ENCODE results near the gene MNT.
"Not testable (repeated sequence)": the region's sequence is repeated elsewhere in the genome, so short reads cannot be mapped to it uniquely, and the experiment has no call there.

The MNT gene, protein sequence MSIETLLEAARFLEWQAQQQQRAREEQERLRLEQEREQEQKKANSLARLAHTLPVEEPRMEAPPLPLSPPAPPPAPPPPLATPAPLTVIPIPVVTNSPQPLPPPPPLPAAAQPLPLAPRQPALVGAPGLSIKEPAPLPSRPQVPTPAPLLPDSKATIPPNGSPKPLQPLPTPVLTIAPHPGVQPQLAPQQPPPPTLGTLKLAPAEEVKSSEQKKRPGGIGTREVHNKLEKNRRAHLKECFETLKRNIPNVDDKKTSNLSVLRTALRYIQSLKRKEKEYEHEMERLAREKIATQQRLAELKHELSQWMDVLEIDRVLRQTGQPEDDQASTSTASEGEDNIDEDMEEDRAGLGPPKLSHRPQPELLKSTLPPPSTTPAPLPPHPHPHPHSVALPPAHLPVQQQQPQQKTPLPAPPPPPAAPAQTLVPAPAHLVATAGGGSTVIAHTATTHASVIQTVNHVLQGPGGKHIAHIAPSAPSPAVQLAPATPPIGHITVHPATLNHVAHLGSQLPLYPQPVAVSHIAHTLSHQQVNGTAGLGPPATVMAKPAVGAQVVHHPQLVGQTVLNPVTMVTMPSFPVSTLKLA

DNA sequence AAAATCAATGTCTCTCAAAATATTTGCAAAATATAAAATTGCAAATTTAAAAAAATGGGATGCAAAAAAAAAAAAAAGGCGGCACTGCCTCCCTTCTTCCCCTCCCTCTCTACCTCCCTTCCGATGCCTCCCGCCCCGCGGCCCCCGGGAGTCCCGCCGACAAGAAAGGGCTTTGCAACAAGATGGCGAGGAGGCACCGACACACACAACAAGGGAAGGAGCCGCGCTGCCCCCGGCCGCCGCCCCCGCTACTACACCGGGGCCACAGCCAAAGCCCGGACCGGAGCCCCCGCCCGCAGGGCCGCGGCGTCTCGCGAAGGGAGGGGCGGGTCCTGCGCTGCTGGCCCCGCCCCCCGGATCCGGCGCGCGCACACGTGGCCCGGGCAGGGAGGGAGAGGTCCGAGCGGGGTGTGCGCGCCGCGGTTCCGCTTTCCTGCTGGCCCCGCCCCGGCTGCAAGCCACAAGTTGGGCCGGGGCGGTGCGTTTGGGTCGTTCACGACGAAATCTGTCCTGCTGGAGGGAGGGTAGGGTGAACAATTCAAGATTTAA lies at the start of gene MNT:
Gene MNT, minus strand, starts transcription at position 184 of the 549 bp plus-strand sequence. CDS start 348 bp downstream, outside the sequence.
- DNase-seq (ENCODE audit: insufficient read length, low spot score), result peak; percentile 84
- FAIRE-seq, result no peak

DNA sequence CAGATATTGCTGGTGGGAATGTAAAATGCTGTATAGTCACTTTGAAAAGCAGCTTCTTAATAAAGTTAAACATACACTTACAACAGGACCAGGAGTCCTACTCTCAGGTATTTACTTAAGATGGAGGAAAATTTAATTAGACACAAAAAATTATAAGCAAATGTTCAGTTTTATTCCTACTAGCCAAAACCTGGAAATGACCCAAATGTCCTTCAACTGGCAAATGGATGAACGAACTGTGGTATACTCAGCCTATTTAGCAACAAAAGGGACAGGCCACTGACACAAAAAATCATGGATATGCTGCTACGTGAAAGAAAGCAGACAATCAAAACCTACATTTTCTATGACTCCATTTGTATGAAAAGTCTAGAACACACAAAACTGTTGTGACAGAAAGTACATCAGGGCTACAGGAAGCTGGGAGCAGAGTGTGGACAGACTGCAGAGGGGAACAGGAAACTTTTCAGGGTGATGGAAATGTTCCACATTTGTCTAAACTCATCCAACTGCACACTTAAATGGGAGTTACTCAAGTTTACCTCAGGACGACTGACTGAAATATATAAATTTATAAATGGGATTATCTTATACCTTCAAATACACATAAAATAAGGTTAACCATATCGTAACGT lies 49.3 kb upstream of the MNT start:
- FAIRE-seq (peak; percentile 52), DNase-seq (ENCODE audit: insufficient read length, low spot score) (no peak)
- TF ChIP-seq POLR2A (IDR thresholded peaks at IDR 0.05; ENCODE audit: low read depth, low read length), result no peak

More for the DNA sequence above, at the start of gene MNT:
- 0 out of 2 replicates have a peak, but pooled peaks have one; percentile 30 for TF ChIP-seq POLR2A (IDR thresholded peaks at IDR 0.05; ENCODE audit: low read depth, low read length)

DNA sequence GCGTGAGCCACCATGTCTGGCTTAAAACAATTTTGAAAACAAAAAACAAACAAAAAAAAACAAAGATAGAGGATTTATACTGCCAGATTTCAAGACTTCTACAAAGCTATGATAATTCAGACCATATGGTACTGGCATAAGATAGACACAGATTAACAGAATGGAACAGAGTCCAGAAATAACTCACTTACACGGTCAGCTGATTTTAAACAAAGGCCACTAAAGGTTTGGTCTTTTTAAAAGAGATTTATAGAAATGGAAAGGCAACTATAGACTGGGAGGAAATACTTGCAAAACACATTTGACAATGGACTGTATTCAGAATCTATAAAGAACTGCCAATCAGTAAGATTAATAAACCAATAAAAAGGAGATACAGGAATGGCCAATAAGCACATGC lies 48.6 kb upstream of the MNT start:
- no peak for DNase-seq (ENCODE audit: insufficient read length, low spot score)
- TF ChIP-seq POLR2A (IDR thresholded peaks at IDR 0.05; ENCODE audit: low read depth, low read length), result no peak
- FAIRE-seq, result no peak

DNA sequence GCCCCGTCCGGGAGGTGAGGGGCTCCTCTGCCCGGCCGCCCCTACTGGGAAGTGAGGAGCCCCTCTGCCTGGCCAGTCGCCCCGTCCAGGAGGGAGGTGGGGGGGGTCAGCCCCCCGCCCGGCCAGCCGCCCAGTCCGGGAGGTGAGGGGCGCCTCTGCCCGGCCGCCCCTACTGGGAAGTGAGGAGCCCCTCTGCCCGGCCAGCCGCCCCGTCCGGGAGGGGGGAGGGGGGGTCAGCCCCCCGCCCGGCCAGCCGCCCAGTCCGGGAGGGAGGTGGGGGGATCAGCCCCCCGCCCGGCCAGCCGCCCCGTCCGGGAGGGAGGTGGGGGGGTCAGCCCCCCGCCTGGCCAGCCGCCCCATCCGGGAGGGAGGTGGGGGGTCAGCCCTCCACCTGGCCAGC lies 46.6 kb upstream of the MNT start:
- not testable (repeated sequence) for DNase-seq (ENCODE audit: insufficient read length, low spot score); FAIRE-seq

DNA sequence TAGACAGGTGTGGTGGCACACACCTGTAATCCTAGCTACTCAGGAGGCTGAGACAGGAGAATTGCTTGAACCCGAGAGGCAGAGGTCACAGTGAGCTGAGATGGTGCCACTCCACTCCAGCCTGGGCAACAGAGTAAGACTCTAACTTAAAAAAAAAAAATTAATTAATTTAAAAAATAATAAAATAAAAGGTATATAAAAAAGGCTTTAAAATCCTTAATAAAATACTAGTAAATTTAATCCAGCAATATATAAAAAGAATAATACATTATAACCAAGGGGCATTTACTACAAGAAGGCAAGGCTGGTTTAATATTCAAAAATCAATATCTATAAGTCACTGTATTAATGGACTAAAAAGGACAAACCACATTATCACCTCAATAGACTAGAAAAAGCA lies 44.8 kb upstream of the MNT start:
- no peak for TF ChIP-seq POLR2A (IDR thresholded peaks at IDR 0.05; ENCODE audit: low read depth, low read length)
- no peak for FAIRE-seq
- no peak for DNase-seq (ENCODE audit: insufficient read length, low spot score)

DNA sequence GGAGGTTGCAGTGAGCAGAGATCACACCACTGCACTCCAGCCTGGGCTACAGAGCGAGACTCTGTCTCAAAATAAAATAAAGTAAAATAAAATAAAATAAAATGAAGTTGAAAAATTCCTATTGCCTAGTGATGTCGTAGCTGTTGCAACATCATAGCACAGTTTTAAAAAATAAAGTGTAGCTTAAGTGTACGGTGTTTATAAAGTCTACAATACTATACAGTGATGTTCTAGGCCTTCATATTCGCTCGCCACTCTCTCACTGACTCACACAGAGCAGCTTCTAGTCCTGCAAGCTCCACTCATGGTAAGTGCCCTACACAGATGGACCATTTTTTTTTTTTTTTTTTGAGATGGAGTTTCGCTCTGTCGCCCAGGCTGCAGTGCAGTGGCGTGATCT lies 43.5 kb upstream of the MNT start:
- no peak for DNase-seq (ENCODE audit: insufficient read length, low spot score)
- FAIRE-seq, result no peak
- no peak for TF ChIP-seq POLR2A (IDR thresholded peaks at IDR 0.05; ENCODE audit: low read depth, low read length)

DNA sequence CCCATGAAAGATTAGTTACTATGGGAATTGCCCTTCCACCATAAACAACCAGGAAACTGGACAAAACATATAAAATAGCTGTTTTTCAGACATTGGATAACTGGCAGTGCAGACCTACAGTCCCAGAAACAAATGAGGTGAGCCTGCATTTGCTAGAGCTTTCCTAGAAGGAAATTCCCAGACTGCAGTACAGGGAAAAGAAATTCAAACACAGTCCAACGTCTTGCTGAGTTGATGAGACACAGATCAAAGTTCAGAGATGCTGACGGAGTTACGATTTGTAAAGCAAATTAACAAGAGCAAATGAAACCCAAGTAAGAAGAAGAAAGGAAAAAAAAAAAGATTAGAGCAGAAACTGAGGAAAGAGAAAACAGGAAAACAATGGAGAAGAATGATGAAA lies 41.3 kb upstream of the MNT start:
- FAIRE-seq, result no peak

DNA sequence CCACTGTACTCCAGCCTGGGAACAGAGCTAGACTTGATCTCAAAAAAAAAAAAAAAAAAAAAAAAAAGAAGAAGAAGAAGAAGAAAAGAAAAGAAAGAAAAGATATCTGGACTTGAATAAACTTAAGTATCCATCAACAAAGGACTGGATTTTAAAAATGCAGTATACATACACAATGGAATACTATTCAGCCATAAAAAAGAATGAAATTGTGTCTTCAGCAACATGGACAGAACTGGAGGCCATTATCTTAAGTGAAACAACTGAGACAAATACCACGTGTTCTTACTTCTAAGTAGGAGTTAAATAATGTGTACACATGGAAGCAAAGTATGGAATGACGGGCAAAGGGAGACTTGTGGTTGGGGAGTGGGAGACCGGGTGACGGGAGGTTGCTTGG lies 40.1 kb upstream of the MNT start:
- no peak for TF ChIP-seq POLR2A (IDR thresholded peaks at IDR 0.05; ENCODE audit: low read depth, low read length)

More for the DNA sequence above, 41.3 kb upstream of the MNT start:
- no peak for TF ChIP-seq POLR2A (IDR thresholded peaks at IDR 0.05; ENCODE audit: low read depth, low read length)
- DNase-seq (ENCODE audit: insufficient read length, low spot score), result no peak

DNA sequence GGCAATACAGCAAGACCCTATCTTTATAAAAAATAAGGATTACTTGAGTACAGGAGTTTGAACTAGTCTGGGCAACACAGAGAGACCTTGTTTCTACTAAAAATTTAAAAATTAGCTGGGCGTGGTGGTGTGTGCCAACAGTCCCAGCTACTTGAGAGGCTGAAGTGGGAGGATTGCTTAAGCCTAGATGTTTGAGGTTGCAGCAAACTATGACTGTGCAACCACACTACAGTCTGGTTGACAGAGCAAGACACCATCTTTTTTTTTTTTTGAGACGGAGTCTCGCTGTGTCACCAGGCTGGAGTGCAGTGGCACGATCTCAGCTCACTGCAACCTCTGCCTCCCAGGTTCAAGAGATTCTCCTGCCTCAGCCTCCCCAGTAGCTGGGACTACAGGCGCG lies 39.1 kb upstream of the MNT start:
- DNase-seq (ENCODE audit: insufficient read length, low spot score); FAIRE-seq: not testable (repeated sequence)

More for the DNA sequence above, 40.1 kb upstream of the MNT start:
- FAIRE-seq (no peak), DNase-seq (ENCODE audit: insufficient read length, low spot score) (no peak)

DNA sequence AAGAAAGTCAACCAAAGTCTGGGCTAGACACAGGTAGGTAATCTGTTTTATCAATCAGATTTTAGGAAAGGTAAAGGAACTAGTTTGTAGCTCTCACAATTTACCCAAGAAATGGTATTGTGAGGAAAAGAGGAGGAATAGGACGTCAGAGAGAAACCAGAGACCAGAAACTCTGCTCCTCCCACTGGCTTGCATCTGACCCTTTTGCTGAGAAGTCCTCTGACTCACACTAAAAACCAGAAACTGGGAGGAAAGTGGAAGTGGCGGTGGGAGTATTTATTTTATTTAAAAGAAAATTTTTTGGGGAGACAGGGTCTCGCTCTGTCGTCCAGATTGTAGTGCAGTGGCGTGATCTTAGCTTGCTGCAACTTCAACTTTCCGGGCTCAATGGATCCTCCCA lies 38.0 kb upstream of the MNT start:
- FAIRE-seq (no peak), DNase-seq (ENCODE audit: insufficient read length, low spot score) (no peak)
- no peak for TF ChIP-seq POLR2A (IDR thresholded peaks at IDR 0.05; ENCODE audit: low read depth, low read length)

DNA sequence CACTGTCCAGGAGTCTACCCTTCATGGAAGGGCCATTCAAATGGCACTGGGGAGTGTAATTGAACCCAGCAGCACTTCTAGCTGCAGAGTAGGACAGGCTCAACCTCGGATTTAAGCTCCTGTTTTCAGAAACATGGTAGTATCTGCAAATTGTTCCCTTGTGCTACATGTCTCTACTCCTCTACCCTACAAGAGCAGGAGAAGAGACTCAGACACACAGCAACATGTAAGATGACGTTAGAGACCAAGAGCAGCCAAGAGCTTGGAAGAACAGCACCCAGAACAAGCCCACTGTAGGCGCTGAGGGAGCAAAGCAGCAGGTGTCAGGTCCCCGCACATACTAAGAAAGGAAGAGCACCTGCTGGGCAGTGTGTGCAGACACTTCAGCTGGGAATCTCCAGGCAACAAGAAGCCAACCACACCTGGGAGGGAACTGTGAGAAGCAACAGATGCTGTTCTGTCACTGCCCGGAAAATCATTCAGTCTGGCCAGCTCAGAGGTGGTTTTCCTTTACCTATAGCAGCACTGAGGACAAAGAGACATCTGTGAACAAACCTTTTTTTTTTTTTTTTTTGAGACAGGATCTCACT lies 35.6 kb upstream of the MNT start:
- DNase-seq (ENCODE audit: insufficient read length, low spot score) (no peak), FAIRE-seq (no peak)
- no peak for TF ChIP-seq POLR2A (IDR thresholded peaks at IDR 0.05; ENCODE audit: low read depth, low read length)

DNA sequence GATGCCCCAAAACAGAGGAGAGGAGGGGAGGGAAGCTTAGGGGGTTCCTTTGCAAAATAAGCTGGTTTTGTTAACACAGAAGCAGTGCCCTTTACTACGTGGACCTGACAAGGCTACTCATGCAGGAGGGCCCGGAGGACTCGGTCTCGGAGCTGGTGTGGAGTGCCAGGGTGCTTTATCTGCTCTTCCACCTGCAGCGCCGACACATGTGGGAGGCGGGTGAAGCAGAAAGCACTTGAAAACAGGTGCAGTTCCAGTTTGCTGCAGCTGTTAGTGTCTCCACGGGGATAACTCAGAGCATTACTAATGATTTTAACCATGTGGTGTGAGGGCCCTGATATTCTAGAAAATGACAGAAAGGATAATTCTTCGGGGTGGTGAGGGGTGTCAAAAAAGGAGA lies 35.0 kb upstream of the MNT start:
- no peak for DNase-seq (ENCODE audit: insufficient read length, low spot score)
- no peak for TF ChIP-seq POLR2A (IDR thresholded peaks at IDR 0.05; ENCODE audit: low read depth, low read length)
- FAIRE-seq, result no peak

DNA sequence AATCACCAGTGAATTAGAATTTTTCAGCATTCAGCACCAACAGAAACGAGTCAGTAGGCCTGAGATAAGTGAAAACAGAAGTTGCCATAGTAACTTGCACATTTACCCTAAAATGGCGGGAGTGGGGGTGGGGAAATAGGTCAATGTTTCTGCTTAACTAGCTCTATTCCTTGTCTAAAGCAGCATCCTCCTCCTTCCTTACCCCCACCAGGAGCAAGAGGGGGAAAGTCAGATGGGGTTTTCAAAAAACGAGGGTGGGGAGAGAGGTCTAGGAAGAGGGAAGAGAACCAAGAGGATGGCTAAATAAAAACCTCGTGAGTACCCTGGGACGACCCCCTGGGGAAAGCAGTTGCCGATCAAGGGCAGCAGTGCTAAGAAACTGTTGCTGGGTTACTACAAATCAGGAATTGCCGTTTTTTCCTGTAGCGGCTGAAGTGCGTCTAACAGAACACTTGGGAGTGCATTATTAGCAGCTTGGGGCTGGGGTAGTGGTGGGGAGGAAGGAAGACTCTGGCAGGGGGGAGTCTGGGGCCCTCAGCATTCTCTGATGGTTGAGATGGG lies 34.4 kb upstream of the MNT start:
- FAIRE-seq (no peak), DNase-seq (ENCODE audit: insufficient read length, low spot score) (no peak)
- no peak for TF ChIP-seq POLR2A (IDR thresholded peaks at IDR 0.05; ENCODE audit: low read depth, low read length)

DNA sequence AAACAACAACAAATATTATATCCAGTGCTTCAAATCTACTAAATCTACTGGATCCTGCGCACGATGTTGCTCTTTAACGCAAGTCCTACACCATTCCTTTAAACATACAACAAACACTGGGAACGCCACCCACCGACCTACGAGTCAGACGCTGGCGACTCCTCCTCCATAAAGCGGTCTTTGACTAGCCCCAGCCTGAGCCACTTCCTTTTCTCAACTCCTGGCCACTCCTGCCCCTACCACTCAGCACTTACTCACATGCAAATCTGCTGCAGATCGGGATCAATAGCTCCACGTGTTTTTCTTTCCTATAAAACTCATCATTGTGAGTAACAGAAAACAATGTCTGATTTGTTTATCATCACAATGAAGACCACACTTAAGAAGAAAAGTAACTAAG lies 32.8 kb upstream of the MNT start:
- DNase-seq (ENCODE audit: insufficient read length, low spot score), result peak; percentile 24
- TF ChIP-seq POLR2A (IDR thresholded peaks at IDR 0.05; ENCODE audit: low read depth, low read length), result no peak

More for the DNA sequence above, 32.8 kb upstream of the MNT start:
- FAIRE-seq, result no peak

Measured in H54 (cell line).